Hepatocyte (in vitro differentiated cells): Measurements from ENCODE around the gene TBL3.

Experiments used
- EZH2 ChIP-seq: fragments of 200-600 bp; sonication (generic); IDR thresholded peaks from 2 replicates; pipeline ENCODE4 v1.6.1; 2016; ENCODE audit warnings: antibody characterized with exemption, mild to moderate bottlenecking, borderline replicate concordance
- EZH2phosphoT487 ChIP-seq: fragments of 200-600 bp; sonication (generic); IDR thresholded peaks from one replicate; pipeline ENCODE4 v1.6.1; 2018; ENCODE audit warnings: antibody characterized with exemption, mild to moderate bottlenecking, low read depth, moderate library complexity; ENCODE audit not compliant: unreplicated experiment, severe bottlenecking
- TF ChIP-seq, protein P1 (sequence below): fragments of 200-600 bp; sonication (generic); IDR thresholded peaks from 2 replicates; pipeline ENCODE4 v1.5.1; 2016; ENCODE audit warnings: antibody characterized with exemption, mild to moderate bottlenecking; ENCODE audit not compliant: poor library complexity

- TF ChIP-seq, protein P1, sequence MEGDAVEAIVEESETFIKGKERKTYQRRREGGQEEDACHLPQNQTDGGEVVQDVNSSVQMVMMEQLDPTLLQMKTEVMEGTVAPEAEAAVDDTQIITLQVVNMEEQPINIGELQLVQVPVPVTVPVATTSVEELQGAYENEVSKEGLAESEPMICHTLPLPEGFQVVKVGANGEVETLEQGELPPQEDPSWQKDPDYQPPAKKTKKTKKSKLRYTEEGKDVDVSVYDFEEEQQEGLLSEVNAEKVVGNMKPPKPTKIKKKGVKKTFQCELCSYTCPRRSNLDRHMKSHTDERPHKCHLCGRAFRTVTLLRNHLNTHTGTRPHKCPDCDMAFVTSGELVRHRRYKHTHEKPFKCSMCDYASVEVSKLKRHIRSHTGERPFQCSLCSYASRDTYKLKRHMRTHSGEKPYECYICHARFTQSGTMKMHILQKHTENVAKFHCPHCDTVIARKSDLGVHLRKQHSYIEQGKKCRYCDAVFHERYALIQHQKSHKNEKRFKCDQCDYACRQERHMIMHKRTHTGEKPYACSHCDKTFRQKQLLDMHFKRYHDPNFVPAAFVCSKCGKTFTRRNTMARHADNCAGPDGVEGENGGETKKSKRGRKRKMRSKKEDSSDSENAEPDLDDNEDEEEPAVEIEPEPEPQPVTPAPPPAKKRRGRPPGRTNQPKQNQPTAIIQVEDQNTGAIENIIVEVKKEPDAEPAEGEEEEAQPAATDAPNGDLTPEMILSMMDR: no peak
- no peak for TF ChIP-seq EZH2
- no peak for TF ChIP-seq EZH2phosphoT487
Measured at GRCh38 chr16:1926271-1926670, 45.6 kb upstream of the TBL3 start.
